Ramos (cell line): Measurements from ENCODE around the gene GRIA1.

Source experiments
- in situ Hi-C: fragments of 300-500 bp; cut with MboI; formaldehyde crosslinking; loops from one replicate; pipeline ENCODE4 v1.14.3; 2022; ENCODE audit warnings: low sequenced_read_pairs; ENCODE audit not compliant: unreplicated experiment

Gene GRIA1

DNA sequence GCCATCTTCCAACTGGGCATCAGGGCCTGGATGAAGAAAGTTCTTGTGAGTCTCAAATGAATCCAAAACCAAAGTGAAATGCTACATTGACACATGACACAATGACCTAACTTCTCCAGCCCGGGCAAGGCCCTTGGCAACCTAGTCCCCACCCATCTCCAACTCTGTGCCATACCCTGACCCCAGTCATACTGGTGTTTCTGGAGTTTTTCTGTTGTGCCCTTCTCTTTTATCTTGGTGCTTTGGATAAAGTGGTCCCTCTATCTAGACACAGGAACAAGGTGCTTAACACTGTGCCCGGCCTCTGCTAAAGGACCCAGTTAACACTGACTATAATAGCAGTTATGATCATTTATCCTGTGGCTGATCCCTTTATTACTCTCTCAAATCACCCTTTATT is 149.8 kb downstream of the GRIA1 start:
- in situ Hi-C loops: no loop called here

DNA sequence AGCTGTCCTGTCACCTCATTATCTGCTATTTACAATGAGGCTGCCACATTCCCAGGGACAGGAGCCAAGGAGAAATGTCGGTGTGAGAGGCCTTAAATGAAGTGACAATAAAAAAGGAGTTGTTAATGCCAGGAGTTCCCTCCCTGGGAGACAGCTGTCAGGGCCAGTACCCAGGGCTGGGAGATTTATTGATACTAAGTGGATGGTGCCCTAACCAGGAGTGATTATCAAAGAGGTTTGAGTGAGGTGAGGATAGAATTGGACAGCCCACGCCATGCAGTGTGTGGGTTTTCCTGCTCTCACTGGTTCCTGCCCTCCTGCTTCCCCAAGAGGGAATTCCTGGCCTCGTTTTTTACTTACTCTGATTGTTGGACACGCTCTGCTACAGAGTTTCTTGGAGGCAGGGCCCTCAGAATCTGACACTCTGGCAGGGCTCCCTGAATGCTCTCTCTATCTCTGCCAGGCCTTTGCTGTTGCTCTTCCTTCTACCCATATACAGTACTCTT is 150.8 kb downstream of the GRIA1 start:
- in situ Hi-C loops: no loop called here

DNA sequence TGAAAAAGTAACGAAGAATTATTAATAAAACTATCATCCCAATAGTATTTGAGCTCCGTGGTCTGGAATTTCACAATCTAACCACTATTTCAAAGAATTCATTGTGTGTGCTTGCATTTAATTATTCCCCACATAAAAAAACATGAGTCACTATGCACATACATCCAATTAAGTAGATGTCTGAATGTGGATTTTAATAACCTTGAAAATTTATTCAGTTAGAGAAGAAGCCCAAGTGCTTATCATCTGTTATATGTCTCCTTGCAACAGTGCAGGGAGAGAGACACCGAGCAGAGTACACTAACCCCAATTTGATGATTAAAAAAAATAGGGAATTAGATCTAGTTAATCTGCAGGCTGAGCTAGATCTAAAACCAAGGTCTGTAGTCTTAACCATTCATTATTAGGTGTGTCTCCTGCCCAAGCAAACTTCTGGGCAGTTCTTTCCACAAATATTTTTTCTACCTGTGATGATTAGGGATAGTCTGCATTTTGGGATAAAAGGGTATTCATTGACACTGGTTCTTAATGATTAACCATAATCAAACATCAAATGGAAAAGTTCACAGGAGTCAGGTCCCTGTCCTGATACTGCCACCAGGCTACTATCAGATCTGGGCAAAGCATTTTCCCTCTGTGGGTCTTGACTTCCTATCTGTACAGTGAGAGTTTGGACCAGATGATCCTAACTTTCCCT is 164.2 kb downstream of the GRIA1 start:
- in situ Hi-C loops: no loop called here

DNA sequence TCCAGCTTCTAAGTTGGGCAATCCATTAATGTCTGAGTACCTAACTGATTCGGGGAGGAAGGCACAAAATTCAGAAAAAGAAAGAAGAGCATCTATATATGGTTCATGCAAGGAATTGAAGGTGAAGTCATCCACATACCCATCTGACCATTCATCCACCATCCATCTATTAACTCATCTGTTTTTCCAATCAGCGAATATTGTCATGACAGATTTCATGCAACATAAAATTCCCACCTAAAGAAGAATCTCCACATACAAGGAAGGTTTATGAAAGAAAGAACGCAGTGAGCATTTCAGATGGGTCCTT is 164.7 kb downstream of the GRIA1 start:
- in situ Hi-C loops: no loop called here

DNA sequence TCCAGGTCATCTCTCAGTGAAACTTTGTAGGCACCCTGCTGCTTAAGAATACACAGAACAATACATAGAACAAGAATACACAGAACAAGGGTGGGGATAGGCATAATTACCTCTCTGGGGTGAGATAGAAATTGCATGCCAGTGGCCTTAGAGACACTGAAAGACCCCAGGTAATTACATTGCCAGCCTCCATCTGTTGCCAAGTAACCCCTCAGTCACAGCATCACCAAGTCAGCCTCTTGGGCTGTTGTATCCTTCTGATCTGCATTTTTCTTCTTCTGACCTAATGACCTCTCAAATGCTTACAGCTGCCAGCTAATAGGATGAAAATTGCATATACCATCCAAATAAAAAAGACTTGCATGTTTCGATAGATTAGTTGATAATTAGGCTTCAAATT is 167.7 kb downstream of the GRIA1 start:
- in situ Hi-C loops: no loop called here

DNA sequence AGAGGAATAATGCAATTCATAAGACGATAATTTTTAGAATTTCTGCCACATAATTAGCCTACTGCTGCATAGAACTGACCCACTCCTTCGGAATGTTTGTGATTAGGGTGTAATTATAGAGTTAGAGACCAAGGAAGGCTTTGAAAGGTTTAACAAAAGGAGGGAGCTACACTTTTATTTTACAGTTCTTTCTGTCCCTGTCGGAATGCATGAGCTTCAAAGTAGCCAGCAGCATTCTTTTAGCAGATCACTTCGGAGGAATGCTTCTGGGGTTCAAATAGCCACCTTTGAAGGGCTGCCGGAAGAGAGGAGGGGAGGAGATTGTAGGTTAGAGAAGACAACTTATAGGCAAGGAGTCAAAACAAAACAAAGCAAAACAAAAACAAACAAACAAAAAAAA is 168.1 kb downstream of the GRIA1 start:
- in situ Hi-C loops: no loop called here

DNA sequence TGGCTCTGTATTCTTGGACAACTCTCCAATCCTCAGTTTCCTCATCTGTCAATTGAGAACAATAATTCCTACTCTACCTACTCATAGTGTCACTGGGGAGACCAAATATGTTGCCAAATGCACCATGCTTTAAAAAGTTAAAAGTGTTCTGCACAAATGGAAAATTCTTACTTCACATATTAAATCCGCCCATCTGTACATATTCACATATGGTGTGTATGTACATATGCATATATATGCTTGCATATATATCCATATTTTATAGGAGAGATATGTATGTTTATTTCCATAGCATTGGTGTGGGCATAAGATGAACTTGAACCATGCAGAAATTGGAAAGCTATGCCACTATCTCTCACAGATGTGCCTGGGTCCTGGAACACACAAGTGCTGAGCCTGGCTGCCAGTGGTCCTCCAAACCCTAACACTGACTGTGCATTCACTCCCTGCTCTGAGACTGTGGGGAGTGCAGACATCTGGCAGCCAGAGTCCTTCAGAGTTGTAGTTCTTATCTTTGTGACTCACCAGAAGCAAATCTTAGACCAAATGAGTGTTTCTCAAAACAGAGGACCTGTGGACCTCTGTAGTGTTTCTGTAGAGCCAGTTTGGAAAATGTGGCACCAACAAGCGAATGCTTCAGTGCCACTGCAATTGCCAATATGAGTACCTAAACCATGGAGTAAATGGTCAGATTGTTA is 168.7 kb downstream of the GRIA1 start:
- in situ Hi-C loops: no loop called here

DNA sequence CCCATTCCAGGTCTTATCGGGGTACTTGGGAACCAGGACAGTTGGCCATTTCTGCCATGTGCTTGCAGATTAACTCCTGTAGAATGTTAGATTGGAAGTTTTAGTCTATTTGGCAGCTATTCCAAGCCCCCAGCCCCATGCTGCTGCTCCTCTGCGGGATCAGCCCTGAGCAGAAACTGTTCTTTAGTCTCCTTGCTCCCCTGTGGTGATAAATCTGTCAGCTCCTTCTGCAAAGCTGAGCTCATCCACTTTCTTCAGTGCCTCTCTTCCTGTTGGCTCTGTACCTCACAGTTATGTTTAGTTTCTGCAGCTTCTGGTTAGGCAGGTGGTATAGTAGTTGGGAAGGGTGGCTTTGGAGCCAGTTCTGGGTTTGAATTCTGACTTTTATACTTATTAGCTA is 170.4 kb downstream of the GRIA1 start:
- in situ Hi-C loops: no loop called here

DNA sequence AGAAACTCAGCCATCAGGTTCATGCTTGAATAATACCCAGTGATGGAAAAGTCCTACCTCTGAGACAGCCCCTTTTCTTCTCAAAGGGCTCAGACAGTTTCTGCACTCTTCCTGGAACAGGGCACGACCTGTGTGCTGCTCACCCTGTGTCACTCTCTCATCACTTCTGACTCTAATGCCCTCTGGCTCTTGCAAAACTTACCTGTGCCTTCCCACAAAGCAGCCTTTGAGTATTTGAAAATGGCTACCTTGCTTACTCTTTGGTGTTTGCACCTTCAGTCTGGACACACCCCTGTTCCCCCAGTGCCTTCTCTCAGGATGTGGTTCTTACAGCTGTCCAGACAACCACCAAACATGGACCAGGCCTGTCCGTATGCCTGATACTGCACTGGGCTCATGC is 171.4 kb downstream of the GRIA1 start:
- in situ Hi-C loops: no loop called here

DNA sequence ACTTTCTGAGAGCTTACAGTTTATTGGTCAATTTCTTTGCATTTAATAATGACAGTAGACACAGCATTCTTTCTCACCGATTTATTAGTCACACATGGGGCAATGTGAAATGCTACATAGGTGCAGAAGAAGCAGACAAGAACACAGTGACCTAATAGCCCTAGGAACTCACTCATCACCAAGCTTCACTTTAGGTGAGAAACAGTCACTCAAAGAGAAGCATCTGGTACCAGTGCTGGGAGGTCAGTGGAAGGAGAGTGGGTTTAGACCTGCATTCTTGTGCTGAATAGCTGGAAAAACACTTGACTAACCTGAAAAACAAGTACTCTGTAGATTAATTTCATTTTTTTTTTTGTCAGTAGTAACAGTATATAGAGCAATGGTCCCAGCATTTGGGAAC is 179.6 kb downstream of the GRIA1 start:
- in situ Hi-C loops: no loop called here

DNA sequence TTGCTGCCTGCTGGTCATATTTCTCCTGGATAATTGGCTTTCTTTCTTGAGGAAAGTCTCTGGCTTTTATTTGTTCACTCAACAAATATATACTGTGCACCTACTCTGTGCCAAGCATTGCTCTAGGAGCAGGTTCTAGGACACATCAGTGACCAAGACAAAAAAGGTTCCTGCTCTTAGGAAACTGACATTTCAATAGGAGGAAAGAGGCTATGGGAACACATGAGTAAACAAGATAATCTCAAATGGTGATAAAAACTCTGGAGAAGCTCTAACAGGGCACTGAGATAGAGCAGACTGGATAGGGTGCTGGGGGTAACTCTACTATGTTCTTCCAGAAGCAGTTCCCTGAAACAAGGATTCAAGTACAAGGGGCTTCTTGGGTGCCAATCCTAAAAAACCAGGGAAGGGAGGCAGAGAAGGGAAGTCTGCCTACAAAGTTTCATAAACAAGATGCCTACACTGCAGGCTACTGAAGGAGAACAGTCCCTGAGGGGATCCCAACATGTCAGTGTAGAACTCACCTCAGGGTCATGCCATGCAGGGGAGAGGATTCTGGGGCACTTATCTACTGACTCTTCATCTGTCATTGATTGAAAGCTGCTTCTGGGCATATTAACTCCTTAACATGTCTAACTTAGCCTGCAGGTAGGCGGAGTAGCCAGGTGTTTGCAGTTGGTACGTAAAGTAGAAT is 181.3 kb downstream of the GRIA1 start:
- in situ Hi-C loops: no loop called here

DNA sequence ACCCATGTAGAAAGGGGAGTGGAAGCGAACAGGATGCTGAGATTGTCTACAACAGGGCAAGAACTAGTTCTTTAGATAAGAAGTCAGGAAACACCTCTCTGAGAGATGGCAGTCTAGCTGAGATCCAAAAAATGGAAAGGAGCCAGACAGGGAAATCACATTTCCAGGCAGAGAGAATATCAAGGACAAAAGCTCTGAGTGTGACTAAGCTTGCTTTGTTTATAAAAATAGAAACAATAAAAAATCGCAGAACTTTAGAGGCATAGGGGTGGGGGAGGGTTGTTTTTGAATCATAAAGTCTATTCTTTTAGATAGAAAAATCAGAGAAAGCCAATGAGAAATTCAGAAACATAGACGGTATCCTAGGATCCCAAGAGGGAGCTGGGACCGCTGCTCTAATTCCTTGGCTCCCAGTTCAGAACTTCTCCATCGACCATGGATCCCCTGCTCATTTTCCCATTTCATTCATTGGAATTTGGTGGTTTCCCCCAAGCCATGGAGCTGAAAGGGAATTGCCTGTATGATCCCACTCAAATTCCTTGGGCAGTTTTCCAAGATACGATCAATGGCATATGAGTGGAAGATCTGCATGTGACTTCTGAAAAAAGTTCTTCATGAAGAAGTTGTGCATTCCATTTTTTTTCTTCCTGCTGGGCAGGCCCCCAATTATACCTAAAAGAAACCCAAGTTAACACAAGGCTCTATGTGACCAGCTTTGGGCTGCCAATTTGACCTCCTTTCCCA is 182.0 kb downstream of the GRIA1 start:
- in situ Hi-C loops: no loop called here

DNA sequence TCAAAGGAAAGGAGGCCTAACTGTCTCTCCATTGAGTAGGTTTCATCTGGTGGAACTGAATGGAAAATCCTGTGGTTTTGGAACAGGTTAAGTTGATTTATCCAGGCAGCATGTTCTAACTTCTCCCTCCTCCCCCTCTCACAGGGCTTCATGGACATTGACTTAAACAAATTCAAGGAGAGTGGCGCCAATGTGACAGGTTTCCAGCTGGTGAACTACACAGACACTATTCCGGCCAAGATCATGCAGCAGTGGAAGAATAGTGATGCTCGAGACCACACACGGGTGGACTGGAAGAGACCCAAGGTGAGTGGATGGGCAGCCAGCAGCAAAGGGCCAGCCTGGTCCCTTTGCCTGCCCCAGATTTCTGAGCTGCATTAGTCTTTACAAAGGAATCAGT is 183.9 kb downstream of the GRIA1 start:
- in situ Hi-C loops: no loop called here

DNA sequence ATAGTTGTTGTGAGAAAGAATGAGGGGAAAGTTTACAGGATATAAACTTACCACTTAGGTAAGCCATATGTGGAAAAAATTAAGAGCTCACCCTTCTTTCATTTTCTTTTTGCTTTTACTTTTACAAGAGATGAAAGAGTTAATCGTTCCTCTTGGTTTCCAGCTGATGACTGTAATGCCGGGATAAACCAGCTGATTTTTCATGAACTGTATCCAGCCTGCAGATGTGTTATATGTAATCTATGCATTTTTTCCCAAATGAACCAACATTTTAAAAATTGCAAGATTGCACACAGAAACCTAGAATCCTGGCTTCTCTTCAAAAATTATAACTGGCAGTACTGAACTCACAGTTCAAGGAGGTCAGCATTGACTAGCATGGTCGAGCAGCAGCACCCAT is 185.9 kb downstream of the GRIA1 start:
- in situ Hi-C loops: no loop called here

DNA sequence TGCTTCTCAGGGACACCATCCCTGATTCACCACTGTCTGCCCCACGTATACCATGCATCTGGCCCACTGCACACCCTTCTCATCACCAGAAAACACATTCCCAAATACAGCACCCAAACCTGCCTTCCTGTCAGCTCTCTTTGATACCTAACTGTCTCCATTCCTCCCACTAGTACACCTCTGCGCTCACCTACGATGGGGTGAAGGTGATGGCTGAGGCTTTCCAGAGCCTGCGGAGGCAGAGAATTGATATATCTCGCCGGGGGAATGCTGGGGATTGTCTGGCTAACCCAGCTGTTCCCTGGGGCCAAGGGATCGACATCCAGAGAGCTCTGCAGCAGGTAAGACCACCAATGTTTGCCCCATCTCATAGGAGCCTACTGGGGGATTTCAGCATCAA is 186.4 kb downstream of the GRIA1 start:
- in situ Hi-C loops: no loop called here

DNA sequence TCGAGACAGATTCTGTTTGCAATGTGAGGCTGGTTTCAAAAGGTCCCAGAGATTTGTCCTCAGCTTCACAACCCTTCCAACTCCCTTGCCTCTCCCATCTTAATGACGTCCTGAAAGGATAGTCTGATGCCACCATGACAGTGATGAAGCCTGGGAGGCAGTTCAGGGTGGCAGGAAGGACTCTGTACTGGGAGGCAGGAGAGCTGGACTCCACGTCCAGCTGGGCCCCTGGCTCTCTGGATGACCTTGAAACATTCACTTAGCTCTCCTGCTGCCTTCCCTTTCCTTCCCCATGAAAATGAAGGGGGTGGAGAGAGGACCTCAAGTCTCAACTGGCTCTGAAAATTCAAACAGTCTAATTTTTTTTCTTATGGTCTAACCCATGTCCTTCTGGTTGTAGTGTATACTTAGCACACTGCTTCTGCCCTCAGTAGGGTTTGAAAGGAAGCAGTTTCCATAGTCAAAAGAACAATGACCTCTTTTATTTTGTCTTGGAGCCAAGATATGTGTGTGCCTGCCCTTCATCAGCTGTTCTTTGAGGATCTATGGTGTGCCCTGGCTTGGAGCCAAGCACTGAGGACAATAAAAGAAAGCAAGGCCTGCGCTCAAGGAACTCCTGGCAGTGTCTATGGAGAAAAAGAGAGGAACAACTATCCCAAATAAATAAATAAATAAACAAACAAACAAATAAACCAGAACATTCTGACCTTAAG is 188.3 kb downstream of the GRIA1 start:
- in situ Hi-C loops: no loop called here

DNA sequence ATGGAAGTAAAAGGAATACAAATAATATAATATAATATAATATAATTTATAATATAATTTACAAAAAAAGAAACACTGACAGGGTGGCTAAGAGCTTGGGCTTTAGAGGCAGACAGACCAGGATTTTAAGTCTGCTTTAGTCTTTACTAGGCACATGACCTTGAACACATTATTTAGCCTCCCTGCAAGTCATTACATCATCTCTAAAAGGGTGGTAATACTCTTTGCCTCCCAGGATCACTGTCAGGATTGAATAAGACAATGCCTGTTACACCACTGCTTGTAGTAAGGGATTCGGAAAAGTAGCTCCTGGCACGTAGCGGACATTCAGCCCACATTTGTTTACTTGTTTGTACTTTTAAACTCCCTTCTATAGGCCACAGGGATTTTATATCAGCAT is 199.8 kb downstream of the GRIA1 start:
- in situ Hi-C loops: no loop called here

DNA sequence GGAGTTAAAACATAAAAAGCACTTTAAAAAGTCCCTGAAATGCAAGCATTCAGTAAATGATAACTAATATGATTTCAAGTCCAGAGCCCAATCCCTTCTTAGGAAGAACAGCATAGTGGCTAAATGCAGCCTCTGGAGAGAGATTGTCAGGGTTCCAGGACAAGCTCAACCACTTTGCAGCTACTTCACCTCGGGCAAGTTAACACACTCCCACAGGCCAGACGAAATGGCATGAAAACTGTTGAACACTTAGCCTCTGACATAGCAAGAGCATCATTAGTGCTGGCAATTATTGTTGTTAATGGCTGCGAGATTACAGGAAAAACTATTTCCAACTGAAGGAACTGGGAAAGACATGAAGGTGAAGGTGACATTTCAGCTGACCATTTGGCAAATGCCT is 205.8 kb downstream of the GRIA1 start:
- in situ Hi-C loops: no loop called here

DNA sequence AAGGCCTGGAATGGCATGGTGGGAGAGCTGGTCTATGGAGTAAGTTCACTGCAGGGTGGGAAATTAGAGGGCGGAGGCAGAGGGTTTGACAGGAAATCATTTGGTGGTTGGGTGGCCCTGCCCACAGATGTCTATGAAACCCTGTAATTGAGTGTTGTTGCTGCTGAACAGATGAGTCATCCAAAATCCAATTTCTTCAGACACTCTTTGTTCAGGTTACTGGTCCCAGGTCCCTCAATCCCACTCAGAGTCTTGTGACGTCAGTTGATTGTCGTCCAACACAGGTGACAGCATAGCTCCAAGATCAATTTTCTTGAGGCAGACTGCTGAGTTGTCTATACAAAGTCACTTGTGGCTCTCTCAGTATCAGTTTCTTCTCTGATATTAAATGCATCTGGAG is 208.6 kb downstream of the GRIA1 start:
- in situ Hi-C loops: no loop called here

DNA sequence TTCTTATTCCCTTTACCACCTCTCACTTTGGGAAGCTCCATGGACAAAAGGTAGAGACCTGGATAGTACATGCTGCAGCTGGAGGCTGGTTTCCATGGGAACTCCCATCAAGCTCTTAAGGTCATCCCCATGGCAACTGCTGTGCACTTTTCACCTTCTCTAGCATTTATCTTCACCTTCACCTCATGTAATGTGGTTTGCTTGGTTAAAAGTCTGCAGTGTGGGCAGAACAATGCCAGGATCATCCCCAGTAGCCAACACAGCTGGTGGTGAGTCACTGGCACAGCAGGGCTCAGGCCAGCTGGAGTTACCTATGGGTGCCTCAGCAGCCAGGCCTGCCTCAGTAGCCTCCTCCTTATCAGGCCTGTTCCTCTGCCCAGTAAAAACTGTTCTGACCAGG is 210.5 kb downstream of the GRIA1 start:
- in situ Hi-C loops: no loop called here
